HL-60/S4 treated with retinoic acid at 250 ng/mL for 4 days and 3 days (cell line): ENCODE data around the gene ERN1.

Experiments
- in situ Hi-C: fragments of 300-500 bp; cut with MboI; formaldehyde crosslinking; loops from 2 replicates; pipeline ENCODE4 v1.7.0; 2022; ENCODE audit warnings: low sequenced_read_pairs

Gene ERN1

DNA sequence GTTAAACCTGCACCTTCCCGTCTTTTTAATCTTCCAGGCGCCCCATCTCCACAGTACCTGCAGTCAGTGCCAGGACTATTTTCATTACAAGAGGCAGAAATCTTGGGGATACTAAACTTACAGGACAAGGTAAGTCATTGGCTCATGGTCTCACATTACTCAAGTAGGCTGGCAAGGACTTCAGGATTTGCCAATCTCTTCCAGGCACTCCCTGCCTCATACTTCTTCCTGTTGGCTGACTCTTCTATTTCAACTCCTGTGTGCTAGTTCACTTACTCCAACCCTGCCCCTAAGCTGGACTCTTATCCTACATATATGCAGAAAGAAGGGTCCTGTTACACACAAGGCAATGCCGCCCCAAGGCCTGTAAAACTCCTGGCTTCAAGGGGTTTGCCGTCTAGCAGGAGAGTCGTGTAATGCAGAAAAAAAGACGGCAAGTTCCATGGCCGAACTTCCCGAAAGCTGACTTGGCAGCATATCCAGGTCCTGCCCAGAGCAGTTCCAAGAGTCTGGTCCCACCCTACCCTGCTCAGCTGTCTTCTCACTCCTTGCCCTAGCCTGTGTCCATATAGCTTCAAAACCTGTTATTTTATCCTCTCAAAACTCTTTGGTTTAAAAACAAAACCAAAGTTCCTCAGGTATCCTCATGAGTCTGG lies 14.8 kb downstream of the ERN1 start:
- in situ Hi-C loops, result no loop called here

DNA sequence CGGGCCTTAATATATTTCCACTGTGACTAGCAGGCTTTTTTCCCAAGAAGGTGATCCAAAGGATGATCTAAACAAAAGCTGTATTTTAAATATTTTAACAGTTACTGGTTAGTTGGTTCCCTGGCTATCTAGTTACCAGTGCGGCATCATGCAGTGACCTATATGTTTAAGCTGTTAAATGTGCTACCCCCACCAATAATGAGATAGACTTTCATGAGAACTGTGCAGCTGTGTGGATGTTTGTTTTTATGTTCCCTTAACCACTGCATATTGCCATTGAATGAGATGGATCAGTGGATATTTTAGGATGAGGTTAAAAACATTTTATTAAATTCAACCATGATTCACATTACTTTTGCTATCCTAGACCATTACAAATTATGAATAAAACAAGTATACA lies 16.9 kb downstream of the ERN1 start:
- in situ Hi-C loops, result no loop called here

DNA sequence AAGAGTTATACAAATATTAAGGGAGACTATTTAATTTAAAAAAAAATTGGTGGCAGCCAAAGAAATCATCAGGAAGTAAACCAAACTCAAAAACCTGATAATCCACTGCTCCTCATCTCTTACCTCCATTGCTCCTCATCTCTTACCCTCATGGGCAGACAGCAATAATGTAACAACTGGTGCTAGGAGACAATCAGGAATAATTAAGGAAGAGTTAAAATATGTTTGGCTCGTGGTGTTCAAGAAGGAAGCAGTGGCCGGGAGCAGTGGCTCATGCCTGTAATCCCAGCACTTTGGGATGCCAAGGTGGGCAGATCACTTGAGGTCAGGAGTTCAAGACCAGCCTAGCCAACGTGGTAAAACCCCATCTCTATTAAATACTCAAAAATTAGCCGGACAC lies 18.1 kb downstream of the ERN1 start:
- in situ Hi-C loops, result no loop called here

DNA sequence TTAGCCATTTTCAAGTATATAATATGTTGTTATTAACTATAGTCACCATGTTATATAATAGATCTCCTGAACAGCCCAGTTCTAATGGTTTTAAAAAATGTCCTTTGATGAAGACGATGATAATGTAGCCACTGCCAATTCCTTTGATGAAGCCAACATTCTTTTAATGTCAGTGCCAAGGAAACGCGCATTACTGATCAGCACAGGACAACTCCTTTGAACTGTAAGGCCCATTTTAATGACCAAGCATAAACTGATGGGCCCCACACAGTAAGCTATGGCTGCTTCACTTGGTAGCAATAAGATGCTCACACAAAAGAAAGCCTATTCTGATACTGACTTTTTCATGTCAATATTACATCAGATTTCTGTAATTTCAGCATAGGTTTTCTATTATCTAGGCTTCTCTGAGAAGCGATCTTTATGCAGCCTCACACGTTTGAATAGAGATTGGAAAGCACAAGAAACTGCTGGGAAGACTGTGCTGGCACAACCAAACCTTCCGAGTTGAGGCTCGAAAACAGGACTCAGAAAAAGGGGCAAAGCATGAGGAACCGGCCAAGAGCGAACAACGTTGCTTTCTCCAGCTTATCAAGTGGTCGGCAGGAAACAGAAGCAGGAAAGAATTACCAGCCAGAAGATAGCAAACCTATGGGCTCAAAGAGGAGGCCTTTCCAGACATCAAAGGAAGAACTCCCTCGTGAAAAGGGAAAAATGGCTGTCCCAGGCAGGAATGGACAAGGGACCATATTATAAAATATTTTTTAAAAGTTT lies 19.4 kb downstream of the ERN1 start:
- in situ Hi-C loops, result no loop called here

DNA sequence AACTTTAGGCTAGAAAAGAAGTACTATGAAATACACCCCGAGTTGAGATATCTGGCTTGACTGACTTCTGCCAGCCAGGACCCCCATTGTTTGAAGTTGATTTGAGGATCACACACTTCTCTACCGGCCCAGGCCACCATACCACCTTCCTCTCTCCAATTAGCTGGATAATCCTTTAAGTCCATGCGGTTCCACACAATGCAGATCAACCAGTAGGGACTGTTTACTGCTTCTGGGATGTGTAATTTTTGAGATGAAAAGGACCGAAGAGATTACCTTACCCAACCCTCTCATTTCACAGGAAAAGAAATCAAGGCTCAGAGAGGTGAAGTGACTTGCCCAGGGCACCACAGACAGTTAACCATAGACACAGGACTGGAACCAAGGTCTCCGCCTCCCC lies 20.5 kb downstream of the ERN1 start:
- in situ Hi-C loops, result no loop called here

- in situ Hi-C loops, result no loop called here
Measured at GRCh38 chr17:64107500-64108236, 22.3 kb downstream of the ERN1 start.

GRCh38 chr17:64106918-64107317 lies 23.0 kb downstream of the ERN1 start:
- in situ Hi-C loops, result no loop called here

DNA sequence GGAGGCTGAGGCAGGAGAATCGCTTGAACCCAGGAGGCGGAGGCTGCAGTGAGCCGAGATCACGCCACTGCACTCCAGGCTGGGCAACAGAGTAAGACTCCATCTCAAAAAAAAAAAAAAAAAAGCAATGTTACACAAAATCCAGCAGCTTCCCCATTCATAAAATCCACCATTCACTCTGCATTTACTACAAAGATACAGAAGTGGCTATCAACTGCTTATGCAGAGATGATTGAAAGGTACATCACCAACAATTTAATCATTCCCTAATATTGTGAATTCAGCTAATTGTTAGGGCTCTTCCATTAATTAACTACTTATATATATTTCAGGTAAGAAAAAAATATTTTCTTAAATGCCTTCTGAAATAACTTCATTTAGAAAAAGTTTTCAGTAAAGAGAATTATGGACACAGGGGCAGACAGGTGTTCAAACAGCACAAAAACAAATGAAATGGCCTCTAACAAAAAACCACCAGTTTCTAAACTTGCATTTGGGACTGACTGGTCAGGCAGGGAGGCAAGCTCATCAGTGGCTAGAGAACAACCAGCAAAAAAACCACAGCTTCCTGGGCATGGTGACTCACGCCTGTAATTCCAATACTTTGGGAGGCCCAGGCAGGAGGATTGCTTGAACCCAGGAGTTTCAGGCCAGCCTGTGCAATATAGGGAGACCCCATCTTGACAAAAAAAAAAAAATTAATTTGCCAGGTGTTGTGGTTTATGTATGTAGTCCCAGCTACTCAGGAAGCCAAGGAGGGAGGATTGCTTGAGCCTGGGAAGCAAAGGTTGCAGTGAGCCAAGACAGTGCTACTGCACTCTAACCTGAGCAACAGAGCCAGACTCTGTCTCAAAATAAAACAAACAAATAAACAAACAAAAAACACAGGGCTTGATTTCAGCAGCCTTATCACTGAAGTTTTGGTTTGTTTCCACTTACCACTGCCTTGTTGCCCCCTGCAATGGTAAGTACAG lies 26.3 kb downstream of the ERN1 start:
- in situ Hi-C loops, result no loop called here

- in situ Hi-C loops, result no loop called here
Measured at GRCh38 chr17:64102627-64103390, 27.1 kb downstream of the ERN1 start.

DNA sequence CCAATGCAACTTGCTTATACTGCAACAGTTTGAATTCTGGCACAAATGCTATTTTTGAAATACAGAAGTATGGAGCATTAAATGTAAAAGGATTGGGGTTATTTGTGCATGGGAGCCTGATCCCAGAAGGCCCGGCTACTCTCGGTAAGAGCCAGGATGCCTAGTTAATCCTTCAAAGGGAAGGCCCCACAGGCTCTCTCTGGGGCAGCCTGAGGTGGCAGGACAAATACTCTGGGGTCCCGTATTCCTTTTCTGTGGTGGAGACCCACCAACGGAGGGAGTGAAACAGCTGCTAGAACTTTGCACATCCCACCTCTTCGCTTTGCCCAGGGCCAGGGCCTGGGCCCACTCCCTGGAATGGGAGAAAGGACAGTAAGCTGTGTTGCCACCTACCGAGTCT lies 30.4 kb downstream of the ERN1 start:
- in situ Hi-C loops, result no loop called here

- in situ Hi-C loops, result no loop called here
Measured at GRCh38 chr17:64097196-64097936, 32.6 kb downstream of the ERN1 start.

GRCh38 chr17:64096037-64096436 lies 33.9 kb downstream of the ERN1 start:
- in situ Hi-C loops, result no loop called here

DNA sequence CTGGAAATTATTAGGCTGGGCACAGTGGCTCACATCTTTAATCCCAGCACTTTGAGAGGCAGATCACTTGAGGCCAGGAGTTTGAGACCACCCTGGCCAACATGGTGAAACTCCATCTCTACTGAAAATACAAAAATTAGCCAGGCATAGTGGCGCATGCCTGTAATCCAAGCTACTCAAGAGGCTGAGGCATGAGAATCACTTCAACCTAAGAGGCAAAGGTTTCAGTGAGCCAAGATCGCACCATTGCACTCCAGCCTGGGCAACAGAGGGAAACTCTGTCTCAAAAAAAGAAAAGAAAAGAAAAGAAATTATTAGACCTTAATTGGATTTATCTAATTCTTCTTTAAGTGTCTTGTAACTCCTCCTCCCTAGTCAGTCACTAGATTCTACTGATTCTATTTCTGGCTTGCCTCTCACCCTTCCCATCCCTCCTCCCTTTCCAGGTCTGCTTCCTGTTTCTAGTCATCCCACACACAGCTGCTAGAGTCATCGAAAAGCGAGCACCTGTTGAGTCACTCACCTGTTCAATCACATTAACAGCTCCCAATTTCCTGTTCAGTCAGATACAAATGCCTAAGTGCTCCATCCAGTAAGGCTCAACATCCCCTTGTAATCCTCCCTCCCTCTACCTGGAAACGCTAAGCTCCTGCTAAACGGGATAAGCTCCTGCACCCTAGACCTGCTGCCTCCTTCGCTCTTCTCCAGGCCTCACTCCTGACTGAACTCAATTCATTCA lies 34.6 kb downstream of the ERN1 start:
- in situ Hi-C loops, result no loop called here

DNA sequence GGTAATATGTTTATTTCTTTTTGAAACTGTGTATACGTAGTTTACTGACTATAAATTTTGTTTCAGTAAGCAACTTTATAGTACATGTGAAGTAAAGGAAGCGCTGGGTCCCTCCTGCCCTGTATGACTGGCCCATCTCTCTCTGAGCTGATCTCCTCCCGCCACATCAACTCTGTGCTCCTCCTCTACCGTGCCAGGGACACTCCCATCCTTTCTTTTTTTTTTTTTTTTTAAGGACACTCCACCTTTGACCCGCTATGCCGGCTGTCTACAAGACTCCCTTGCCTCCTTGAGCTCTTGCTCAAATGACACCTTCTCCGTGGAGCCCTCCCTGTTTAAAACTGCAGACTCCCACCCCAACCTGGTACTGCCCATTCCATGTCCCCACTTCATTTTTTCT lies 35.5 kb downstream of the ERN1 start:
- in situ Hi-C loops, result no loop called here

DNA sequence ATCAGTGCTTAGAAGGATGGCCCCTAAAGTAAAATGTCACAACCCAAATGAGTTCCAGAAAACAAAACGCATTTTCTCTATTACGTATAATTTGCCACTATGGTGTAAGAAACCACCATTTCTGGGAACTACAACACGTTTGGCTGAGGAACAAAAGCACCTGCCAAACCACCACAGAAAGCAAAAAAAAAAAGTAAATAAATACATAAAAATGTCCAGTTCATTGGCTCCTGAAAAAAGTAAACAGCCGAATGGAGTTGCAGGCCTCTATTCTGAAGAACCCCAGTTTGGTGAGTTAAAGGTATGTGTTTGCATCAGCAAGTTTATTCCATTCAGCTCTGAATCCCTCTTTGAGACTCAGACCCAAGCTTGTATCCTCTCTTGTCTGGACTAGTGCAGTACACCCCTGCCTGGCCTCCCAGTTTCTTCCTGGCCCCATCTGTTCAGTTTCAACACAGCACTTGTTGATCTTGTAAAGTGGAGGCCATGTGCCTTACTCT lies 36.9 kb downstream of the ERN1 start:
- in situ Hi-C loops, result no loop called here

DNA sequence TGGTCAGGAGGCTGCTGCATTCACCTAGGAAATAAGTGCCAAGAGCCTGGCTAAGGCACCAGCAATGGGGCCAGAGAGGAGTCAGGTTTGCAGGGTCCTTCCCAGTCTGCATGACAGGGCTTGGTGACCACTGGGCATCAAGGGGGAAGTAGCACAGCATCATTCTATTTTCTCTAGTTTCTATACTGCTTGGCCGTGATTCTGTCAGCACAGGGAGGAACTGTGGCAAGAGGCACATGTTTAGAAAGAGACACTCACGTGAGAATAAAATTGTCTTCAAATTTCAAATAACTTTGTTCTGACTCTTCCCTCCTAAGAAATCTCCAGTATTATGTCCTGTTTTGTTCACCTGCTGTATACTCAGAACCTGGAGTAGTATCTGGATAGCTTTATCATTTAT lies 37.8 kb downstream of the ERN1 start:
- in situ Hi-C loops, result no loop called here

DNA sequence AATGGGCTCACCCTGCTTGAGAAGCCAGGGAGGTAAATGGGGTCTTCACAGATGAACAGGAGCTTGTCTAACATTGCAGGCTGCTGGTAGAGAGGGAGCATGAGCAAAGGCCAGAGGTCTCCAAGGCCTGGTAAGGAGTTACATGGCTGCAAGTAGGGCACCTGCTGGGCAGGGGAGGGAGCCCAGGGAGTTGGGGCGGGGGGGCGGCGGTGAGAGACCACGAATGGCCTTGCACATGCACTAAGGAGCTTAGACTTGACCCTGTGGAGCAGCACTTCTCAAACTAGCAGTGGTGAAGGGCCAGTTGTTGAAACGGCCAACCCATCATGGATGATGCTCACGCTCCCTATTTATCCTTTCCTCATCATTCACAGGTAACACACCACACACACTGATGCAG lies 38.4 kb downstream of the ERN1 start:
- in situ Hi-C loops, result no loop called here

DNA sequence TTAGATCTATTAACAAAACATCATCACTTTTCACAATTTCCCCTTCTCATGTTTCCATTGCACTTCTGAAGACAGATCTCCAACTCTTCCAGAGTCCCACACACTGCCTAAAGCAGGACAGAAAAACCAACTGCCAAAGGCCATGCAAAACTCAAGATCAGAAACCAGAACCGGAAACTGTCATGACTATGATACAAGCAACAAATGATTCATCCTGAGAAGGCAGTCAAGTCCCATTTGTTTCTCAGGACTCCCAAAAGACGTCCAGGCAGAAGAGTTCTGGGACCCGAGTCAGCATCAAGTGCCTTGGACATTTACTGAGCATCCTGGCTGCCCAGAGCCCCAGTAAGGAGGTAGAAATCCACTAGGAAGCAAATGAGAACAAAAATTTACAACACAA lies 38.8 kb downstream of the ERN1 start:
- in situ Hi-C loops, result no loop called here

GRCh38 chr17:64090144-64090543 lies 39.8 kb downstream of the ERN1 start:
- in situ Hi-C loops, result no loop called here
